IPS DF 4.7 (cell line): Measurements from ENCODE around the gene PTK7.
"Not testable (repeated sequence)": the region's sequence is repeated elsewhere in the genome, so short reads cannot be mapped to it uniquely, and the experiment has no call there.

Experiments used
- DNase-seq: peaks from one replicate; pipeline ENCODE4 v3.0.0-alpha.2; 2013; ENCODE audit warnings: low spot score; ENCODE audit errors: extremely low read depth

The PTK7 gene

DNA sequence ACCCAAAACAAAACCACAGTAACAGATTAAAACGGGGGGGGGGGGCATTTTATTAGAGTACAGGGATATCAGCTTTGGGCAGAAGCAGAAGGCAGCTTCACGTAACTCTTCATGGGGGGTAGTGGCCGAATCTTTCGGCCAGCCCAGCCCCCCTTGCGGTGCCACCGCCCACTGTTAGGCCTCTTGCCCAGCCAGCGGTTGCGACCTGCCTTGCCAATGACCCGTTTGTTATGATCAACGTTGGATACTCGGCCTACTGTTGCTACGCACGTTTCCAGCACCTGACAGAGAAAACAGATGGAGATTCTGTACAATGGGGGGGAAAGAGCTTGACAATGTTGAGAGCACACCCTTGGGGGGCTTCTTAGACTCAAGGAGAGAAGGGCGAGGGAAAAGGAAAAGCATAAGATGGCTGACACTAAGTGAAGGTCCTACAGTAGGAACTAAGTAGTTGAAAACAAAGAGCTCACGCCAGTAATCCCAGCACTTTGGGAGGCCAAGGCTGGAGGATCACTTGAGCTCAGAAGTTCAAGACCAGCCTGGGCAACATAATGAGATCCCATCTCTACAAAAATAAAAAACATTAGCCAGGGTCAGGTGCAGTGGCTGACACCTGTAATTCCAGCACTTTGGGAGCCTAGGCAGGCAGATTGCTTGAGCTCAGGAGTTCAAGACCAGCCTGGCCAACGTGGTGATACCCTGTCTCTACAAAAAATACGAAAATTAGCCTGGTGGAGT lies 21.7 kb upstream of the PTK7 start:
- no peak for DNase-seq

DNA sequence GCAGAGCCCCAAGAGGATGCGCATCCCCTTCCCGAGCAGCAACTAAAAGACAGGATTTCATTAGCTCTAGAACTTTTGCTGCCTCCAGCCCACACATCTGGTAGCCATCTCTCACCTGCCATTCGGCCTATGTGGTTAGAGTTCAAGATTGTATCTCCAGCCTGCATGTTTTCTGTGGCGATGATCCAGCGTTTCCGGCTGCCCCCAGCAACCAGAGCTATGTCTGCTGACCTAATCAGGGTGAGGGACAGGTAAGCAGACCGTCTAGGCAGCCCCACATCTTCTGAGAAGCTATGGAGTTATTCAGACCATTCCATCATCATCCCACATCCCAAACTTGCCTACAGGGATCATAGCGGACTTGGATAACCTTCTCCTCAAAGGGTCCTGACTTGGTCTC lies 20.1 kb upstream of the PTK7 start:
- no peak for DNase-seq

DNA sequence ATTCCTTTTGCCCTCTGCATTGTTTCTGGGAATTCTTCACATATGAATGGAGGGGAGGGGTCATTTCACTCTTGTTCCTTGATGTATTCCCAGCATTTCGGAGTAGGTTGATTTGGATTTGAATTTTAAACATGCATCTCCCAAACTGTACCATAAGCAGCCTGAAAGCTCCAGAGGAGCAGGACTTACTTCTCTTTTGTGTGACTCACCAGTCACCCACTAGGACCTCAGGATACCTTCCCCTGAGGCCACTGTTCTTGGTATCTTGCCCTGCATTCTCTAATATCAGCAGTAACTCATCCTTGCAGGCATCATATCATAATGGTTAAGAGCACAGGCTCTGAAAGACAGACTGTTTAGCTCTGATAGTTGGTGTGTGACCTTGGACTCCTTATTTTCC lies 17.6 kb upstream of the PTK7 start:
- no peak for DNase-seq

DNA sequence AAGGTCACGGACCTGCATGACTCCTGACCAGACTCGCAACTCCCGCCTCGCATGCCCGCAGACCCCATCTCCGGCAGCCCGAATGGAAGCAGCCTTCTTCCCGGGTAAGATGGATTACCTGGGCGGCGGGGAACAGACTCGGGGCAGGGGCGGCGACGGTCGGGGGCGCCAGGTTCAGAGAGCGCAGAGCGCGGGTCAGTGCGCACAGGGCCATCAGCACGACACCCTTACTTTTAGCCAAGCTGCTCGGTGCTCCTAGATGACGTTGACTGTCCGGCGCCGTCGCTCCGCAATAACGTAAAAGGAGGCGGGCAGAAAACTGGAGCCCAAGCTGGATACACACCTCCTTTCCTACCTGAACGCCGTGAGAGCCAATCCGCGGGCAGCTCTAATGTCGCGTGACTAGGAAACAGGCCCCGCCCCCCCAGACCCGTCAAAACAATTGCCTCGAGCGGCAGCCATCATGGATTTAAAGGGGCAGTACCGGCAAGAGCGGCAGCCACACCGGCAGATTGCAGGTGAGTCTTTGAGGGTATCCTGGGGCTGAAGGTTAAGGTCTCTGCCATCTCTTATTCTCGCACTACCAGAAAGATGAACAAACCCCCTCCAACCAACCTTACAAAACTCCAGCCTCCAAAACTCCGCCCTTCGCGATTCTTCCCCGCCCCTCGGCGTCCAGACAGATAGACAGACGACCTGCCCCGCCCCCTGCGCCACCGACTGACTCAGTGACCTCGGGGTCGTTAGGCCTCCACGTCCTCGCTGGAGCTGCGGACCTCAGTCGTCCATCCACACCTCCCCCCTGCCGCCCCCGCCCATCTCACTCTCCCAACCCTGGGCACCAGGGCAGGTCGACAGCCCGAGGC lies 16.7 kb upstream of the PTK7 start, which contains the start of the genes KLC4 and MRPL2:
Gene KLC4, plus strand, starts transcription at position 464 of the 866 bp plus-strand sequence. CDS start 1,705 bp downstream, outside the sequence.
Gene MRPL2, minus strand, starts transcription at position 267 of the 866 bp plus-strand sequence. Its CDS starts 53 bp downstream, at position 214.
- DNase-seq, result peak; percentile 95

DNA sequence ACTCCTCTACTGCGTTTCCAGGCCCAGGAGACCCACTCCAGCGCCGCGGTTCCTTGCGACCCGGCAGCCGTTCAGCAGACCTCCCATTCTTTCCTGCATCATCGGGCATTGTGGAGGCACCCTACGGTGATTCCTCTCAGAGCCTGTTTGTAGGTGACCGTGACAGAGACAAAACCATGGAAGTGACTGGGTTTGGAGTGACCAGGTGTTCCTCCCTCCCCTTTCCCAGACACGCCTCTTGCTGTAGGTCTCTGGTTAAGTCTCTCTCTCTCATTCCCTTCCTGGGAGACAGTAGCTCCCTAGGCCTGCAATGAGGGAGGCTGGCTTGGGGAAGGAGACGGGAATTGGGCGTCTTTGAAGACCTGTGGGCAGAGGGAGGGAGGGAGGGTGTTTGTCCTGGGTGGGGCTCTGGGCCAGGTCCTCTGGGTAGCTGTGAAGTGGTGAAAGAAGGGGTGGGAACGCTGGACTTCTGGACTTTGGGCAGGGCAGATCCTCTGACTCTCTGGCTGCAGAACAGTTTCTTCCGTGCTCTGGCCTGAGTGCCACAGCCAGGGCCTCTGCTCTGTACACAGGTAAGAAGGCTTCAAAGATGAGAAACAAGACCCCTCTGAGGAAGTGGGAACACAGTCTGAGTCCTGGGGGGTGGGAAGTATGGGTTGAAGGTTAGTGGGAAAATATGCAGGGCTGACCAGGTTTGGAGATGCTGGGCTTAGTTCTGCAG lies 15.9 kb upstream of the PTK7 start:
- no peak for DNase-seq

DNA sequence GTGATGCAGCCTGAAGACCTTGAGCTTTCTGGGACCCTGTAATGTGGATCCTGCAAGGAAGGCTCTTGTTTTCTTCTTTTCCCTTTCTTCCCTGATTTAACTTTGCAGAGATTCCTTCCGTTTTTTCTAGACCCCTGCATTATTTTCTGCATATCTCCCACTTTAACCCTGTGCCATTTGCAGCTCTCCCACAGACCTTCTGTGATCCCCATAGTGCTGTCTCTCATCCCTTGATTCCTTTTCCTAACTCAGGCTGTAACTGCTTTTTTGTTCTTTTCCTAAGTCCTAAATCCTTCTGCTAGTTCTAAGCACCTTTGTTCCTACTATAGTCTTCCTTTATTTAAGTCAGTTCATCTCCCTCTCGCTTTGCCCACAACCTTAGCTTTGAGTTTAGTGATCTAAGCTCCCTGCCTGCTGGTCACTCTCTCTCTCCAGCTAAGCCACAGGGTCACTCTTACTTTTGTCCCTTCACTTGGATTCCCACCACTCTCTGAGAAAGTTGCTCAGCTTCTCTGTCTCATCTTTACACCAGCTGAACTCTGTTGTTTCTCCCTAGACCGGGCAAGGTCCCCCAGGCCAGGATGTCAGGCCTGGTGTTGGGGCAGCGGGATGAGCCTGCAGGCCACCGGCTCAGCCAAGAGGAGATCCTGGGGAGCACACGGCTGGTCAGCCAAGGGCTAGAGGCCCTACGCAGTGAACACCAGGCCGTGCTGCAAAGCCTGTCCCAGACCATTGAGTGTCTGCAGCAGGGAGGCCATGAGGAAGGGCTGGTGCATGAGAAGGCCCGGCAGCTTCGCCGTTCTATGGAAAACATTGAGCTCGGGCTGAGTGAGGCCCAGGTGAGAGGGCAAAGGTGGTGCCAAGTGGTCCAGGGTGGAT lies 15.1 kb upstream of the PTK7 start:
- DNase-seq, result no peak

DNA sequence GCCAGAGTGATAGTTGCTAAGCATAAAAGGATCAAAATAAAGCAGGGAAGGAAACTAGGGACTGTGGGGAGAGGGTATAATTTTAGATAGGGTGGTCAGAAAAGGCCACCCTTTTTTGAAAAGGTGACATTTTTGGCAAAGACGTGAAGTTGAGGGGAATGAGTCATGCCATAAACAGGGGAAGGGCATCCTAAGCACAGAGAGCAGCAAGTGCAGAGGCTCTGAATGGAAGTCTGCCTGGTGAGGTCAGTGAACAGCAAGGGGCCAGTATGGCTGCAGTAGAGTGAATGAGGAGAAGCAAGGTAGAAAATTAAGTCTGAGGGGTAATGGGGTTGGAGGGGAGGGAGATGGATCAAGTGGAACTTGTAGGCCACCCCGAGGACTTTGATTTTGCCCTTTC lies 14.3 kb upstream of the PTK7 start:
- DNase-seq, result no peak

DNA sequence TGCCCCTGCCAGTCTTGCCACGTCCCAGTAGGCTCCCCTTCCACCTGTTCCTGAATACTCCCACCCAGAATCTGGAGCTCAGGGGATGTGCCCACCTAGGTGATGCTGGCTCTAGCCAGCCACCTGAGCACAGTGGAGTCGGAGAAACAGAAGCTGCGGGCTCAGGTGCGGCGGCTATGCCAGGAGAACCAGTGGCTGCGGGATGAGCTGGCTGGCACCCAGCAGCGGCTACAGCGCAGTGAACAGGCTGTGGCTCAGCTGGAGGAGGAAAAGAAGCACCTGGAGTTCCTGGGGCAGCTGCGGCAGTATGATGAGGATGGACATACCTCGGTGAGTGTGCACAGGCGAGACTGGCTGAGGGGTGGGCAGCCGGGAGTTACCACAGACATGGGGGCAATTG lies 13.3 kb upstream of the PTK7 start:
- DNase-seq, result no peak

DNA sequence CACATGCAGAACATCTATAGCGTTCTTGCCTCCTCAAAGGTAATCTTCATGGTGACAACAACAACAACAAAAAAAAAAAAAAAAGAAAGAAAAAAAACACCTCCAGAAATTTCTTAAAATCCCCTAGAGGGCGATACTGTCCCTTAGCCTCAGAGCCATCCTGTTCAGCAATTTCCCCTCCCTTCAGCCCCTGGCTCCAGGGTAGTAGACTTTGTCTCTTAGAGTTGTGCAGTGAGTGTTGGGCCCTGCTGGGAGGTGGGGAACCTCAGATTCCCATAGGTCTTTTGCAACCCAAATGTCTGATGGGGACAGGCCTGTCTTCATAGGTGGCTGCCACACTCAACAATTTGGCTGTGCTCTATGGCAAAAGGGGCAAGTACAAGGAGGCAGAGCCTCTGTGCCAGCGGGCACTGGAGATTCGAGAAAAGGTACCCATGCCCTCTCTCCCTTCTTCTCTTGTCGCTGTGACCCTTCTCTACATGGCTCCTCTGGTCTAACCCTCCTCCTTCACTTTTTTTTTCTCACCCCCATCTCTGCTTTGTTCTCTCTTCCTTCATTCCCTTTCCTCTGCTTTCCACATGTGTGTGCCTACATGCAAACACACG lies 6.0 kb upstream of the PTK7 start:
- DNase-seq, result no peak

DNA sequence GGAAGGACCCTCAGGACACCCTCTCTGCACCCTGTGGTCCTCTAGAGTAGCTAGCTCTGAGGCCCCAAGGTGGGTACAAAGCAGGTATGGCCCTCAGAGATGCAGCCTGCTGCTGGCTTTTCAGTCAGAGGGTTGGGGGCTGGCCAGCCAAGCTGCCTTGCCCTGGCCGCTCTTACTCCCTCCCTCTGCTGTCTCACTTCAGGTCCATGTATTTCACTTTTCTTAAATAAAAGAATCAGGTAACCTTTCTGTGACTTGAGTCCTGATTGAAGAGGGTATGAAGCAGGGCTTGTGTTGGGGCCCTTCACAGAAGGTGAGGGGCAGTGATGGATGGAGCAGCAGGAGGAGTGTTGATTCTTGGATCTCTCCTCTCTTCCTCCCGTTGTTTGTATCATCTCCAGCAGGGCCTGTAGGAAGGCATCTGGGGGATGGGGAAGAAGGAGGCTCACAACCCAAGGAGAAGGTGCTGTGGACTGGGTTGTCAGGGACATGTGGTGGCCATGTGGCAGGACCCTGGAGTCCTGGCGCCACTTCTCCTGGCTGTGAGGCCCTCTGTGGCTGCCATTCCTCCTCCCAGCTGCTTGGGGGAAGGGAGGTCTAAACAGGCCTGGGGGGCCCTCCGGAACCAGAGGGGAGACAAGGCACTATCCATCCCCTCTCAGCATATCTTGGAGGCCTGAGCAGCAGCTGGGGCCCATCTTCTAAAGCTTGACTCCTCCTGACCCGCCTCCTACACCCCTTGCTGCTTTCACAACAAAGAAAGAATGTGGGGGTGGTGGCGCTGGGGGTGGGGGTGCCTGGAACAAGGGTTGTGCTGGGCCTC lies 1.1 kb upstream of the PTK7 start:
- DNase-seq, result no peak

DNA sequence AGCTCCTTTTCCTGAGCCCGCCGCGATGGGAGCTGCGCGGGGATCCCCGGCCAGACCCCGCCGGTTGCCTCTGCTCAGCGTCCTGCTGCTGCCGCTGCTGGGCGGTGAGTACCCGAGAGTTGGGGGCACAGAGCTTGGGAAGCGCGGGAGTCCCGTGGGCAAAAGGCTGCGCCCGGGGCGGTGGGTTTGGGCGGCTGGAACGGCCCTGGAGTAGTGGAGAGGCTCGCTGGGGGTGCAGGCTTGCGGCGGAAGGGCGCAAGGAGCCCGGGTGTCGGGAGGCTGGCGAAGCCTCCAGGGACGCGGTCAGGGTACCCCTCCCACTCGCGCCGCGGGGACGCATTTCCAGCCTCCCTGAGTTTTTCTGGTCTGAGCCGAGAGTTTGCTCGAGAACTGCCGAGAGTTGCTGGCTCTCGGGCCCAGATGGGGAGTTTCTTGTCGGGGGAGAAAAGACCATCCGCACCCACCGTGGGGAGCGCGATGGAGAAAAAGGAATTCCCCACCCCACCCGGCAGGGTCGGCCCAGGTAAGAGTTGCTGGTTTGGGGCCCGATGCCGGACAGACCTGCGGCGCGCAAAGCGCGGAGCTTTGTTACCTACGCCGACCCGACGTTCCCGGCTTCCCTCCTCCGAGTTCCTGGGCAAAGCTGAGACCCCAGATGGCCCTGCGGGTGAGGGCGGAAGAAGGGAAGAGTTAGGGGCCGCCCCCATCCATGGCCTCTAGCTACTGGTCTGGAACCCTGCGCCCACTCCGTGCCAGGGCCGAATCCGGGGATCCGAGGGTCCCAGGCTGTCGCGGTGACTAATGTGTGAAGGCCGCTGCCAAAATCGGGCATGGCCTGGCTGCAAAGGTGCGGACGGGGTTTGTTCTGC lies 584 bp downstream of the PTK7 start:
- no peak for DNase-seq

DNA sequence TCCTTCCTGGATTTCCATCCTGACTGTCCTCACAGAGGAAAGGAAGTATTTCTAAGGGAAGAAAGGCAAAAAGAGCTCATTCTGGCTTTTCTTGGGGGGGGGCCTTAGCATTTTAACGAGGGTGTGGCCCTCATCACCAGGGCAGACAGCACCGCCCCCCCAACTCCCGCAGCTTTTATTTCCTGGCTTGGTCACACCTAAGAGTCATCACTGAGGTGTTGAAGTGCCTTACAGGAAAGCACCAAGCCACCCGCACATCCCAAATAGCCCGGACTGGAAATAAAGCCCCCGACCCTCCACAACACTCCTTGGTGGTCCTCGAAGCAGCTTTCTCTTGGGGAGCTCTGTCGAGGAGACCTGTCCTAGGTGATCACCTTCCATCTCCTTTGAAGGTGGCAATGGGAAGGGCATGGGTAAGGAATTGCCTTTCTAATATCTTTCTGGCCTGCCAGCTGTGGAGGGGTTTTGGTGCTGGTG lies 1.3 kb downstream of the PTK7 start:
- DNase-seq, result no peak

DNA sequence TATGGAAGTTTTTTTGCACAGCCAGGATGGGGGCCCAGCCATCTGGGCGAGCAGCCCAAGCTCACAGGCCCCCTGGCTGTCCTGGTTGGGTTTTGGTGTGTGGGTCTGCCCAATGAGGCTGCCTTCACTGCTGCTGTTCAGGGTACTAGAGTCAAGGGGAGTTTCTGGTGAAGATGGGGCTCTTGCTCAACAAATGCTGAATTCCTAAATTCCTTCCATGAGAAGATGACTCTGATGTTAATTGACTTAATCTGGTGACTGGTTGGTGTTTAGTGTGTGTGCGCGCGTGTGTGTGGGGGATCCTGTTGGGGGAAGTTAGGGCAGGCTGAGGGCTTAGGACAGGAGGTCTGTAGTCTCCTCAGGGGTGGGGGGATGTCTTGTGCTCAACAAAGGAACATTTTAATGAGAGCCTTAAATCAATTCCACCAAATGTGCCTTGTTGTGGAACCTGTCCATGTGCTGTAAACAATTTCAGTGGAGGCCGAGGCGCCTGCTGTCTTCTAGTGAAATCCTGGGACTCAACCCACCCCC lies 1.9 kb downstream of the PTK7 start:
- no peak for DNase-seq

DNA sequence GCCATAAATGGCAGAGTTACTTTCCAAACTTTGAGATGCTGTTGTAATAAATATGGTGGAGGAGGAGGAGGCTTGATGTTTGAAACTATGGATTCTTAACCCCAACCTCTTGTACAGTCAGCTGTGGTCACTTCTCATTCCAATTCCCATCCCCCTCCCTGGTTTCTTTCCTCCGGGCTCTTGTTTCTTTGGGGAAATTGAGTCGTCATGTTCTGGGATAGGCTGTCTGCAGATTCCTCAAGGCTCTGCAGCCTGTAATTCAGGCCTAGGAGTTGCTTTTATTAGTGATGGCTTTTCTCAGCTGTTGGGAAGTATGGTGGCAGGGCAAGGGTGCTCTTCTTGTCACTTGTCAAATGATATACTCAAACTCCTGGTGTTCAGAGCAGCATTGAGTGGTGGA lies 2.6 kb downstream of the PTK7 start:
- no peak for DNase-seq

DNA sequence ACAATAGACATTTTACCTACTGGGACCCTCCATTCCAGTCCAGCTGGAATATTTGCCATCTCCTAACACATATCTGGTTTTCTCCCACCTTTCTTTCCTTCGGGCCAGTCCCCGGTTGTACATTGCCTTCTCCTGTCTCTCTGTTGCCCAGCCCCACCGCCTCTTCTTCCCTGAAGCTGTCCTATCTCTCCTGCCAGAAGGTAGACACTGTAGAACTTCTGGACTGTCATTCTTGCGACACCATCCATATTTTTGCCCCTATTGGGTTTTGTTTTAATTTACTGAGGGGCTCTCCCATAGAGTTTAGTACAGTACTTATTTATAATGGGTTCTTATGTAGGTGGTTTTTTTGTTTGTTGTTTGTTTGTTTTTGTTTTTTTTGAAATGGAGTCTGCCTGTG lies 4.9 kb downstream of the PTK7 start:
- DNase-seq, result no peak

DNA sequence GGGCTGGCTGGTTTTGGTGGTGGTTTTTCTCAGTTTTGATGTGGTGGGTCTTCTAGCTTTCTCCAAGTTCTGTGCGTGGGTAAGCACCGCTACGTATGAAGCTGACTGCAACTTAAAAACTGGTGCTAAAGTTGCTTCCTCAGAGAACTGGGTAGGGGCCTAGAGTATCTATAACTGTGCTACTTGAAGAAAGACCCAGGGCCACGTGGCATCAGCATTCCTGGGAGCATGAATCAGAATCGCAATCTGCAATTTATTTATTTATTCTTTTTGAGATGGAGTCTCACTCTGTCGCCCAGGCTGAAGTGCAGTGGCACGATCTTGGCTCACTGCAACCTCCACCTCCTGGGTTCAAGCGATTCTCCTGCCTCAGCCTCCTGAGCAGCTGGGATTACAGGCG lies 5.8 kb downstream of the PTK7 start:
- DNase-seq, result not testable (repeated sequence)

DNA sequence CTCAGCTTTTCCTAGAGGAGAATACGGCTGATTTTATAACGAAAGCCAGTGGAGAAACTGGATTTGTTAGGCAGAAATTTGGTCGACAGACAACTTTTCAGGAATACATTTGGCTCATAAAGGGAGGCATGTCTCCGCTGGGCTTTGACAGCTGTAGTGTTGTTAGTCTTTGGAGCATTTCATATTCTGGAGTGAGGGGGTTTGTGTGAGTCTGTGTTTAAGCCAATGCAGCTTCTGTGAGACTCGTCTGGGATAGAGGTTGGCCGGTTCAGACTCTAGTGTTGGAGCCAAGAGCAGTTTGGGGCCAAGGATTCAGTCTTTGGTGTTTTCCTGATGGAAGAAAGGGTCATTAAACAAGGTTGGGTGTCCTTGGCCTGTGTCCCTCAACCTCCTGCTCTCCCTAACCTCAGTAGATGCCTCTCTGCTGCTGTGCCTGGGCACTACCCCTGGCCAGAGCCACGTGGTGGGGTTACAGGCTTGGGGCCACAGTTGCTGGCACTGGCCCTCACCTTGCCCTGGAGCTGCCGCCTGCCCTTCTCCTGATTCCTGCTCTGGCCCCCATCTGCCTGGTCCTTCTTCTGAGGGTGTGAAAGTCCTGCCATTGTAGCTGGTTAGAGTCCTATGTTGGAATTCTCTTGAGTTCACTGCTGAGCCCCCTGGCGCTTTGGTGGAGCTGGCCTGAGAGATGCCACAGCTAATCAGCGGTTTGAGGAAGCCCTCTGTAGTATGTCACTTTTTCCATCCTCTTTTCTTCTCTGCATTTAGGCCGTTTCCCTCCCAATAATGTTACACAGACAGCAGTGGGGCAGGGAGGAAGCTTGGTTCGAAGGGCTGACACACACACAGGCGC lies 6.9 kb downstream of the PTK7 start:
- DNase-seq, result no peak
